ENCODE data around the gene KBTBD2.
"Not testable (repeated sequence)": the region's sequence is repeated elsewhere in the genome, so short reads cannot be mapped to it uniquely, and the experiment has no call there.

The KBTBD2 gene

GRCh38 chr7:32848655-32849054 lies 42.9 kb downstream of the KBTBD2 start:
- not testable (repeated sequence) for DNase-seq

GRCh38 chr7:32846630-32847225 lies 44.8 kb downstream of the KBTBD2 start:
- peak; percentile 61 to 88 for DNase-seq

- DNase-seq, result not testable (repeated sequence)
Observed at GRCh38 chr7:32844748-32845147, 46.8 kb downstream of the KBTBD2 start.

- DNase-seq, result not testable (repeated sequence)
Observed at GRCh38 chr7:32843763-32844162, 47.8 kb downstream of the KBTBD2 start.

GRCh38 chr7:32839846-32840245 lies 51.7 kb downstream of the KBTBD2 start:
- not testable (repeated sequence) for DNase-seq

GRCh38 chr7:32828996-32829752 lies 62.4 kb downstream of the KBTBD2 start:
- DNase-seq, result not testable (repeated sequence)

Data from SHP77 (cell line).